CMK (cell line): Measurements from ENCODE around the gene CCDC112.
"Not testable (repeated sequence)": the region's sequence is repeated elsewhere in the genome, so short reads cannot be mapped to it uniquely, and the experiment has no call there.

ENCODE experiments used
- DNase-seq: peaks from one replicate; pipeline ENCODE4 v3.0.0-alpha.2; 2010; ENCODE audit warnings: low read depth

Gene CCDC112

DNA sequence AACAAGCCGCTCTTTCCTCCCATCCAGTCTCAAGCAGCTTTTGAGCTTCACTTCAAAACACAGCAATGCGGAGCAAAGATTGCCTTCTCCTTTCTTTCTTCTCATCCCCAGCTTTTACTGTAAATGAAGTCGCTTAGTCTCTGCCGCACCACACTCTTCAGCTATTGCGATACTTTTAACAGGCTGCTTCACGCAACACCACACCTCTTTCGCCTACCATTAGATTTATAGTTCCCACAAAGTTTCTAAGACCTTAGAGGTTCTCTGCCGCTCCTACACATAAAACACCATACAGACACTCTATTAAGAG, 34.5 kb downstream of the CCDC112 start:
- no peak for DNase-seq

DNA sequence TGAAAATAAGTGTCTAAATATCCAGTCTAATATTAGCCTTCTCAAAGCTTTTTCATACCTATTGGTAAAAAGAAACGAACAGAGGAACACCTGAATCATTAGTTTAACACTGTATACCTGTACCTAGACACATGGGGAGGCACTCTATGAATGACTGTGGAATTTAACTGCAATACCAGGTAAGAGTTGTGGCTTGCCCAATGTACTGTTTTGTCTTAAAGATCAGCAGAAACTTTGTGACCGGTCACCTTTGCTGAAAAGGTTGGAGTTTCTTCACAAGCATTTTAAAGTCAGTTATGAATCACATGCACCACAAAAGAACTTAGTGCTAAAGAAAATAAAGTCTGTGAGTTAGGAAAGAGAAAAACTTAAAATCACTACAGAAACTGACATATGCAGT, 36.2 kb downstream of the CCDC112 start:
- DNase-seq, result no peak

DNA sequence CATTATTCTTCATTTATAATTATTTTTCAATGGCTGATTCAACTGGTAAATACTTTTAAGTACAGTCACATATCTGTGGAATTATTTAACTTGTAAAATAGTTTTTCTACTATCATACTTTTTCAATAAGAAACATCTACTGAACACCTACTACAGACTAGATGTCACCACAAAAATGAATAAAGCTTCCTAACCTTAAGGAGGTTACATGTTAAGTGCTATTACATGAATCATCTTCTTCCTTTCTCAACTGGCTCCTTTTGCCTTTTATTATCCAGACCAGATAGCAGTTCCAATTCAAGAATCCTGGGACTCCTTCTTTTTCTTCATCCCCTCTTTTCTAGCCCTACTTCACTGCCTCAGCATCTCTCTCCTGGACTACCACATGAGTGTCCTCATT, 38.5 kb downstream of the CCDC112 start:
- no peak for DNase-seq

DNA sequence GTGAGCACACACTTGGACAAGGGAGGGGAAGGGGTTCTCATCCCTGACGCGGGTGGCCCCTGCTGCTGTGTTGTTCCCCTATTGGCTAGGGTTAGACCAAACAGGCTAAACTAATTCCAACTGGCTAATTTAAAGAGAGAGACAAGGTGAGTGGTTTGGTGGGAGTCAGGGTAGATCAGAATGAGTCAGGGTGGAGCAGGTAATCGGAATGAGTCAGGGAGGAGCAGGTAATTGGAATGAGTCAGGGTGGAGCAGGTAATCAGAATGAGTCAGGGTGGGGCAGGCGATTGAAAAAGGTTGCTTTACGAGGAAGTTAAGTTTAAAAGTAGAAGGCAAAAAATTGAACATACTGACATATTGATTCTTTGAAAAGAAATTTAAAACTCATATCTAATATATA, 47.1 kb downstream of the CCDC112 start:
- not testable (repeated sequence) for DNase-seq

DNA sequence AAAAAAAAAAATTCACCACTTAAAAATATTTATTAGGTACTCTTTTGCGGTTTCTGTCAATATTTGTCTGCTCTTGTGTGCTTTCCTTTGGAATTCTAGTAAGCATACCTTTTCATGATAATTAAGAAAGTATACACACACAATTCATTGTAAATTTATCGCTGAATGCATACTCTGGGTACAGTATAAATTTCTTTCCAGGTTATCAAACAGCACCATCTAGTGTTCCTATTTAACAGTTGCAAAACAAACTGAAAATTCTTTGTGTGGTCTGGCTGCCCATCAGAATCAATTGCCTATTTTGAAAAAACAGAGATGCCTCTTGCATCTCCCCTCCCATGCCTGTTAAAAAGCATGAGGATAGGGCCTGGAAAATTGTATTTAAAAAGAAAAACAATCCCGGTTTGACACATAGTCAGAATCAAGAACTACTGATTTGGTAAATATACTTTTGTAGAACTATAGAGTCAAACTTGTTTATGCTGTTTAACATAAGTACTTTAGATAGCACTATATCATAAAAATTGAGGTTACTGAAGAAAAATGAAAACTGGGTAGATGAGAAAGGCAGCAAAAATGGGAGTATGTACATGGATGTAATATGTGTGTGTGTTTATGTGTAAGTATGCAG, 50.0 kb downstream of the CCDC112 start:
- DNase-seq, result no peak

DNA sequence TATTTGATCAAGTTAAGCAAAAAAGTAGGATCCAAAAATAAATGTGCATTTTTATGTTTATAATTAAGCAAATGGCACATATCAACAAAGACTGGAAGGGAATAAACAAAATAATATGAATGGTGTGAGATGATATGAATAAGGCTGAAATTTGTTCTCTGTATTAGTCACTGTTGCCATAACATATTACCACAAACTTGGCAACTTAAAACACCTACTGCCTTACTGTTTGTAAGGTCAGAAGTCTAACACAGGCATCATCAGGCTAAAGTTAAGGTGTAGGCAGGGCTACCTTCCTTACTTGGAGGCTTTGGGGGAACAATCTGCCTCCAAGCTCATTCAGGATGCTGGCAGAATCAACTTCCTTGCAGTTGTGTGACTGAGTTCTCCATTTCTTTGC, 53.0 kb downstream of the CCDC112 start:
- no peak for DNase-seq

DNA sequence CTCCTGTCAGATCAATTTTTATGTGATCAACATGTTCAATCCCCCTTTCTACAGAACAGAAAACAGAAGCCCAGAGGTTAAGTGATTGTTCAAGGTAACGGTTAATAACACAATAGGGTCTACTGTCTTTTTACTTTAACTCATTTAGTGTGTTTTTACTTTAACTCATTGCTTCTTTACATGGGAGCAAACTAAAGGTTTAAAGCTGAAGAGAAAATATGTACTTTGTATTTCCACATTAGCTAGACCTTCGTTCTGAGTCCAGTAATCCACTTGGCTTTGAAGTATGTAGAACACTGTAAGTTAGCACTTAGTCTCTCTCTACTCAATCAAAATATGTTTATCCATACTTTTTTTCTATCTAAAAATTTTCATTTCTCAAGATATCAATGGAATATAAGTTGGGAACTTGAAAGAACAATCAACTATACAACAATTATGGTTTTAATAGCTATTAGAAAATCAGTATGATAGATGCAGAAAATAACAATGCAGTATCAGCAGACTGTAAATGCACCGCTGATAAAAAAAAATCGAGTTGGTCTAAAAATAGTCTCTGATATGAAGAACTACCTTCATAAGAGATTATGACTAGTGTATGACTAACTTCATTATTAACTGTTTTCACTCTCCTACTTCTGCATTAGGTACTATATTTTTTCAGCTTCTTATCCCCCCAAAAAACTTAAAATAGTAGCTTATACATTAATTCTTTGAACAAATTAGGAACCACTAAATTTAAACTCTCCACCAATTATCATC, 54.4 kb downstream of the CCDC112 start:
- DNase-seq, result no peak

DNA sequence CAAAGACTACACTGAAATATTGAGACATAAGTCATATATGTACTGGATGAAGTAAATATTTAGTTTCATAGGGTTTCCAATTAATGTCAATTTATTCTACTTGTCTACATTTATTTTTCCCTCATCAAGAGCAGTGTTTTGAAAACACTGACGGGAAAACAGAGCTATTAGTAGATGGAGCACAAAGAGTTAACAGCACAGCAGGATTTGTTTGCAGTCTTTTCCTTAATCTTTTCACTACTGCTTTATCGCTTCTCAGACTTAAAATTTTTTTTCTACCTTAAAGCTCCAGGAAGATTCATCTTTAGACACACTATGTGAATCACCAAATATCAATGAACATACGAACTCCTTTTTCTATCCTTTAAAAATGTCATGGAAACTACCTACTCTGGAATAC, 59.4 kb downstream of the CCDC112 start:
- DNase-seq, result no peak

DNA sequence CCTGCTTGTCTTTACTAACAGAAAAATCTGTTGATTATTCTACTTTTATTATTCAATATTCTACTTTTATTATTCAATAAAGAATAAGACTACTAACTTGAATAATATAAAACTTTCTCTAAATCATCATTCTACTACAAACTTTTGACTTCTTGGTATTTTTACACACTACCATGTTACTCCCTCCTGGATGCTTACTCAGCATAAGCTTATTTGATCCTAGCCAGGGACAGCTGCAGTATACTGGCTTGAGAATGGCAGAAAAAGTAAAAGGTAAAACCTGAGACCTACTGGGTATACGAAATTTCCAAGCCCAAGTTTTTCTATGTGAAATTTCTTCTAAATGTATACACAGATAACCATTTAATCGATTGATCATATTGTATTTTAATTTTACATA, 59.9 kb downstream of the CCDC112 start:
- no peak for DNase-seq

DNA sequence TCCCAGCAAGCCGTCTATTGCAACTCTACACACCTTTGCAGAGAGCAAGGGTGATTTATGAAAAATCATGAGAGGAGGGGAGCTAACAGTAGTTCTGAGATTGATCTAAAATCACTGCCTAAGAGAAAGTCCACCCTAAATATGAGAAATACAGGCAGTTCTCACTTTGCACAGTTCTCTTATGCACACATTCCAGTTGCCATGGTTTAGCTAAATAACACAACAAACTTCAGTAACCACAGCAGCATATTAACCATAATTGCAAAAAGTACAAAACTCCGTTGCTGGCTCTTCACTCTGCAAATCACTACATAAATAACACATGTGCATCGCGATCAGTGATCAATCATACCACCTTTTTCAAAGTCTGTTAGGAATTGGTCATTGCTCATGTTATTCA, 64.9 kb downstream of the CCDC112 start:
- no peak for DNase-seq

DNA sequence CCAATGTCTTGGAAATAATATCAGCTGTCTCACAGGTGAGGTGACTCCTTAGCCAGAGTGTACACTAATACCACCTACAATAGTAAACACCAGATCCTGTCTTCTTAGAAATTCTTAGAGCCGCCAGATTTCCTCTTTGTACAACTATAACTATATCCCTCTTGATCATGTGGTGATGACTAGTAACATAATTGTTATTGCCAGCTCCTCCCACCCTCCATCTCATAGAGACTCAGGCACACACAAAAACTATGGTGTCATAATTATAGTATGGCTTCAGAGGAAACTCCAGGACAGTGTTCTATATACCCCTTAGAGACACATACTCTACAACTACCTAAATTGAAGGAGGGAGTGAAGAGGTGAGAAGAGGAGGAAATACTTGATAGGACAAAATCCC, 66.8 kb downstream of the CCDC112 start:
- no peak for DNase-seq

DNA sequence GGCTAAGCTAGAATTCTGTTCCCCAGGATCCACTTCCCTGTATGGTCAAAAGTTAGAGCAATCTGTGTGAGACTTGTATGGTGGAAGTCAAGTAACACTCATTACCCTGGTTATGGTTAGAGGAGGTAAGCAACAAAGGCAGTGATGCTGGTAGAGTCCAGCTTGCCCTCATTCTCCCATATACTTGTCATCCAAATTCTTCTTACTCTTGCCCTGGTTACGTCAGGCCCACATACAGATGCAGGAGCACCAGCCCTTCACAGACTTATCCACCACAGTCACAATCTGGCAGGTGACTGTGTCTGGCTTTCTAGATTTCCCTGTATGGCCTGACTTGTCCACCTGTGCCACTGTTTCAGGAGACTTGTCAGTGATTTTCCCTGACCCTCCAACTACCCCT, 69.2 kb downstream of the CCDC112 start:
- no peak for DNase-seq
